ENCODE measurements around the gene FTO. TPM values are rescaled to one million over a fixed set of nuclear protein-coding genes. Genes with fewer than 3 reads are reported as not detected.

Gene FTO
- polyA plus RNA-seq, 1 donor from 2014 or later, result 80.1 TPM

DNA sequence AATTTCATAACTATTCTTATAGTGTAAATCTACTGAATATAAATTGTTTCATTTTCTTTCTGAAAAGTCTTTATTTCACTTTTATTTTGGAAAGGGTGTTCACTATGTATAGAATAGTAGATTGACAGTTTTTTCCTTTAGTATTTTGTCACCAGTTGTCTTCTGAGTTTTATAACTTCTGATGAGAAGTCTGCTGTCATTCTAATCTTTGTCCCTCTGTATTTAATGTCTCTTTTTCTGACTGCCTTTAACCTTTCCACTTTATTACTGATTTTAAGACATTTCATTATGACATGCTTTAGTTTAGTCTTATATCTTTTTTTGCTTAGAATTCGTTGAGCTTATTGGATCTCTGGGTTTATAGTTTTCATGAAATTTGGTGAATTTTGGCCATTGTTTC lies 166.9 kb downstream of the FTO start:
- no peaks in the 10 kb centered on the region for H3K79me2 ChIP-seq (replicated peaks; ENCODE audit: insufficient read depth, low read length)
- peaks cover 3% of the 10 kb centered on the region for H3K36me3 ChIP-seq (ENCODE audit: insufficient read depth, low read length)
- H3F3A ChIP-seq (ENCODE audit: insufficient read depth, low read length, poor library complexity, severe bottlenecking), result no peaks in the 10 kb centered on the region
- no peak overlapping the region for H3K27ac ChIP-seq (ENCODE audit: low read length)
- H4K20me1 ChIP-seq (ENCODE audit: insufficient read depth), result no peaks in the 10 kb centered on the region
- no peak overlapping the region for H3K4me2 ChIP-seq (ENCODE audit: low read length)
- no peak overlapping the region for H2AFZ ChIP-seq (ENCODE audit: low read depth, low read length)
- H3K9me3 ChIP-seq (ENCODE audit: low read length), result no peaks in the 10 kb centered on the region
- TF ChIP-seq EZH2 (IDR thresholded peaks at IDR 0.05; ENCODE audit: borderline replicate concordance, insufficient read depth, low read length, poor library complexity, severe bottlenecking), result no peak
- TF ChIP-seq SMC3 (conservative IDR thresholded peaks at IDR 0.05; ENCODE audit: poor library complexity), result no peak
- no peaks in the 10 kb centered on the region for H3K9me2 ChIP-seq (ENCODE audit: insufficient read depth, low read length)
- no peak overlapping the region for H3K4me3 ChIP-seq (ENCODE audit: low read length)
- no peak overlapping the region for H3K9ac ChIP-seq (ENCODE audit: low read length)
- H3K27me3 ChIP-seq (ENCODE audit: insufficient read depth, low read depth, low read length), result no peaks in the 10 kb centered on the region

- no peak overlapping the region for H3K4me3 ChIP-seq (ENCODE audit: low read length)
- TF ChIP-seq TAF1 (IDR thresholded peaks at IDR 0.05; ENCODE audit: low read depth), result no peak
- no peak for TF ChIP-seq REST (IDR thresholded peaks at IDR 0.05; ENCODE audit: borderline replicate concordance)
- no peak for TF ChIP-seq SMC3 (conservative IDR thresholded peaks at IDR 0.05; ENCODE audit: poor library complexity)
- TF ChIP-seq, protein P1, sequence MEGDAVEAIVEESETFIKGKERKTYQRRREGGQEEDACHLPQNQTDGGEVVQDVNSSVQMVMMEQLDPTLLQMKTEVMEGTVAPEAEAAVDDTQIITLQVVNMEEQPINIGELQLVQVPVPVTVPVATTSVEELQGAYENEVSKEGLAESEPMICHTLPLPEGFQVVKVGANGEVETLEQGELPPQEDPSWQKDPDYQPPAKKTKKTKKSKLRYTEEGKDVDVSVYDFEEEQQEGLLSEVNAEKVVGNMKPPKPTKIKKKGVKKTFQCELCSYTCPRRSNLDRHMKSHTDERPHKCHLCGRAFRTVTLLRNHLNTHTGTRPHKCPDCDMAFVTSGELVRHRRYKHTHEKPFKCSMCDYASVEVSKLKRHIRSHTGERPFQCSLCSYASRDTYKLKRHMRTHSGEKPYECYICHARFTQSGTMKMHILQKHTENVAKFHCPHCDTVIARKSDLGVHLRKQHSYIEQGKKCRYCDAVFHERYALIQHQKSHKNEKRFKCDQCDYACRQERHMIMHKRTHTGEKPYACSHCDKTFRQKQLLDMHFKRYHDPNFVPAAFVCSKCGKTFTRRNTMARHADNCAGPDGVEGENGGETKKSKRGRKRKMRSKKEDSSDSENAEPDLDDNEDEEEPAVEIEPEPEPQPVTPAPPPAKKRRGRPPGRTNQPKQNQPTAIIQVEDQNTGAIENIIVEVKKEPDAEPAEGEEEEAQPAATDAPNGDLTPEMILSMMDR (IDR thresholded peaks at IDR 0.05; ENCODE audit: poor library complexity, severe bottlenecking), result no peak
- TF ChIP-seq MXI1 (conservative IDR thresholded peaks at IDR 0.05; ENCODE audit: poor library complexity, severe bottlenecking), result no peak
- TF ChIP-seq RAD21 (conservative IDR thresholded peaks at IDR 0.05), result no peak
- no peak for TF ChIP-seq POLR2AphosphoS5 (IDR thresholded peaks at IDR 0.05)
- no peak for TF ChIP-seq EP300 (conservative IDR thresholded peaks at IDR 0.05; ENCODE audit: poor library complexity, severe bottlenecking)
- H3K4me2 ChIP-seq (ENCODE audit: low read length), result no peak overlapping the region
- no peaks in the 10 kb centered on the region for H3F3A ChIP-seq (ENCODE audit: insufficient read depth, low read length, poor library complexity, severe bottlenecking)
- H2AFZ ChIP-seq (ENCODE audit: low read depth, low read length), result no peak overlapping the region
- no peaks in the 10 kb centered on the region for H4K20me1 ChIP-seq (ENCODE audit: insufficient read depth)
- no peaks in the 10 kb centered on the region for H3K79me2 ChIP-seq (replicated peaks; ENCODE audit: insufficient read depth, low read length)
- no peaks in the 10 kb centered on the region for H3K9me2 ChIP-seq (ENCODE audit: insufficient read depth, low read length)
- no peaks in the 10 kb centered on the region for H3K9me3 ChIP-seq (ENCODE audit: low read length)
- no peak overlapping the region for H3K9ac ChIP-seq (ENCODE audit: low read length)
- H3K27ac ChIP-seq (ENCODE audit: low read length), result no peak overlapping the region
- peaks cover 3% of the 10 kb centered on the region for H3K36me3 ChIP-seq (ENCODE audit: insufficient read depth, low read length)
- no peaks in the 10 kb centered on the region for H3K27me3 ChIP-seq (ENCODE audit: insufficient read depth, low read depth, low read length)
Measured at GRCh38 chr16:53872248-53873221, 168.6 kb downstream of the FTO start.

All from neural cell (in vitro differentiated cells).